G401 (cell line): ENCODE results near the gene CES2. TPM values are rescaled to one million over a fixed set of nuclear protein-coding genes. Genes with fewer than 3 reads are reported as not detected.
"Not testable (repeated sequence)": the region's sequence is repeated elsewhere in the genome, so short reads cannot be mapped to it uniquely, and the experiment has no call there.

ENCODE experiments used
- DNase-seq: peaks from one replicate; pipeline ENCODE4 v3.0.0-alpha.2; 2015; ENCODE audit warnings: low spot score
- in situ Hi-C: cut with HindIII; loops from 2 replicates; pipeline ENCODE4 v1.10.0; 2016; ENCODE audit warnings: low sequenced_read_pairs, mixed read lengths
- total RNA-seq: library from RNA; depleted of rRNA; stranded (reverse); fragments of >200 nt; shearing (Covaris generic); gene quantifications from 2 replicates; pipeline ENCODE4 v1.2.3, GENCODE V29; 2014; rRNA removed

The CES2 gene, protein sequence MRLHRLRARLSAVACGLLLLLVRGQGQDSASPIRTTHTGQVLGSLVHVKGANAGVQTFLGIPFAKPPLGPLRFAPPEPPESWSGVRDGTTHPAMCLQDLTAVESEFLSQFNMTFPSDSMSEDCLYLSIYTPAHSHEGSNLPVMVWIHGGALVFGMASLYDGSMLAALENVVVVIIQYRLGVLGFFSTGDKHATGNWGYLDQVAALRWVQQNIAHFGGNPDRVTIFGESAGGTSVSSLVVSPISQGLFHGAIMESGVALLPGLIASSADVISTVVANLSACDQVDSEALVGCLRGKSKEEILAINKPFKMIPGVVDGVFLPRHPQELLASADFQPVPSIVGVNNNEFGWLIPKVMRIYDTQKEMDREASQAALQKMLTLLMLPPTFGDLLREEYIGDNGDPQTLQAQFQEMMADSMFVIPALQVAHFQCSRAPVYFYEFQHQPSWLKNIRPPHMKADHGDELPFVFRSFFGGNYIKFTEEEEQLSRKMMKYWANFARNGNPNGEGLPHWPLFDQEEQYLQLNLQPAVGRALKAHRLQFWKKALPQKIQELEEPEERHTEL
- 41.2 and 45.0 TPM in 2 replicates for total RNA-seq

DNA sequence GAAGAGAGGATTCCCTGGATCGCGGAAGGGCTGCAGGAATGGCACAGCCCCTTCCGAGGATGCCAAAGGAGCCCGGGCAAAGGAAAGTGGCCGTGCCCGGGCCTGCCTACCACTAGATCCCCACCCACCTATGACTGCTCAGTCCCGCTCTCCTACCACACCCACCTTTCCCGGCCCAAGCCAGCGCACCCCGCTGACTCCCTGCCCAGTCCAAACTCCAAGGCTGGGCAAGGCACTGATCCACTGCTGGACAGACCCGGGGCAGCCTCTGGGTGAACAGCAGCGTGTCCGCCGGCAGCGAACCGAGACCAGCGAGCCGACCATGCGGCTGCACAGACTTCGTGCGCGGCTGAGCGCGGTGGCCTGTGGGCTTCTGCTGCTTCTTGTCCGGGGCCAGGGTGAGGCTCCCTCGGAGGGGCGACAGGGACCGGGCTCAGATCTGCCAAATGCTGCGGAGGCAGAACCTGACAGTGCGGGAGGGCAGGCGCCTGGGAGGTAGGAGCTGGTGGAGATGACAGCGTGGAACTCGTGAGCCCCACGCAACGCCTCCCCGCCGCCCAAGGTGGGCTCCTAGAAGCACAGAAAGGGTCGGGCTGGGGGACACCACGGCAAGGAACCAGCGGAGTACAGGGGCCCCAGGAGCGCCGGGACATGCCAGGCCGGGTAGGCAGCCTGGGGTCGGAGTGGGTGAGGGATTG is at the start of gene CES2:
CES2 (plus strand) TSS at position 203 of the 698 bp plus-strand sequence; CDS start at position 323, 120 bp downstream.
- in situ Hi-C loops = no loop called here
- peak; percentile 14 for DNase-seq

DNA sequence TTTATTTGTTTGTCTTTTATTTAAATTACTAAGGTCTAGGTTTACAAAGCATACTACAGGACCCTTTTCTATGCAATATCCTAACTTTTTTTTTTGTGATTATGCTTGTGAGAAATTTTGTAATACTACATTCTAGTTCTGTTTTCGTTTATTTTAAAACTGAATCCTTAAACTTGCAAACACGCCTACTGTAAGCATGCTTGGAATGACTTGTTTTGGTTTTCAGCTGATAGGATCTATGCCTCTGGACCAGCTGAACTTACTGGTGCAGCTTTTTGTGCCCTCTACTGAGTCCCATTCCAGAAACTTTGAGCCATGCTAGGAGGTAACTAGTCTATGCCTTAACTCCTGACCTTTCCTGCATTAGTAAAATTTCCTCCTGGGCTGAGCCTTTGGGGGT is 49.0 kb upstream of the CES2 start:
- DNase-seq = no peak
- in situ Hi-C loops = no loop called here

DNA sequence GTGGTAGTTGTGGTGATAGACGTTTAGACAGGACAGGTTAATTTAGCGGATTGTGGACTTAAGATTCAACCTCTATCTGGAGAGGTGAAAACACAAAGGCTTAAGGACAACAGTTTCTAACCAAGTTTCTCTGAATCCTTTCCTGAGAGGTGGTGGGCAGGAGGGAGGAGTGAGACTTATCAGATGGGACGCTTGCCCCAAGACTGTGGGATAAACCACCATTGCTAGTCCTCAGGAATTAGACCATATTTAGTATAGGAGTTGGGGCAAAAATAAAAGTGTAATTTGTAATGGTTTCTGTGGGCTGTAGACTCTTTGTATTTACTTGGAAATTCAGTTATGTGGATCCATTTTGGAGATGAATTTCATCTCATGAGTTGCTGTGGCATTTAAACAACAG is 48.4 kb upstream of the CES2 start:
- no peak for DNase-seq
- in situ Hi-C loops = no loop called here

DNA sequence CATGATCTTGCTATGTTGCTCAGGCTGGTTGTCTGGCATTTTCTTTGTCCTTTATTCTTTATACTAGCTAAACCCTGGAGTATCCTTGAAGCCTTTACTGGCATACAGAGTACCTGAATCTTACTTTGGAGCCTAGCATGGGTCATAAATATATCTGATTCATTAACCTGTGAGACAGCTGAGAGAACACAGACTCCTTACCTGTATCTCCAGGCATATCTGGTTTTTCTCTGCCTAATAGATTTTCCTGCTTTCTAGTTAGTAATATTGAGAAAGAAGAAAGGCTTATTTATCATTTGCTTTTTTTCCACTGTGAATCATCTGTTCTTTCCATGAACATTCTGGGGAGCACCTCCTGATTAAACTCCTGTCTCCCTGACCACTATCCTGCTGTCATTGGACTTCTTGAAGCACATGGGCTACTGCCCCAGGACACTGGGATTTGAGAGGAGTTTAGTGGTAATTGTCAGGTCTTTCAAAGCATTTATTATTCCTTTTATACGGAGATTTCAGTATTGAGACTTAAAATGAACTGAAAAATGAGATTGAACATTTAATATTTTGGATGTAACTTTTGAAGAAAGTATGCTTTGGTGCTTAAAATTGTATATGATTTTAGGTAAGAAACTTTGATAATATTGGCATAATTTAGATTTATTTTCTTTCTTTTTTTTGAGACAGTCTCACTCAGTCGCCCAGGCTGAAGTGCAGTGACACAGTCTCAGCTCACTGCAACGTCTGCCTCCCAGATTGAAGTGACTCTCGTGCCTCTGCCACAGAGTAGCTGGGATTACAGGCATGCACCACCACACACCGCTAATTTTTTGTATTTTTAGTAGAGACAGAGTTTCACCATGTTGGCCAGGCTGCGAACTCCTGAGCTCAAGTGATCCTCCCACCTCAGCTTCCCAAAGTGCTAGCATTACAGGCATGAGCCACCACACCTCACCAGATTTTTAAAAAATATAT is 46.4 kb upstream of the CES2 start:
- no peak for DNase-seq
- in situ Hi-C loops = no loop called here

DNA sequence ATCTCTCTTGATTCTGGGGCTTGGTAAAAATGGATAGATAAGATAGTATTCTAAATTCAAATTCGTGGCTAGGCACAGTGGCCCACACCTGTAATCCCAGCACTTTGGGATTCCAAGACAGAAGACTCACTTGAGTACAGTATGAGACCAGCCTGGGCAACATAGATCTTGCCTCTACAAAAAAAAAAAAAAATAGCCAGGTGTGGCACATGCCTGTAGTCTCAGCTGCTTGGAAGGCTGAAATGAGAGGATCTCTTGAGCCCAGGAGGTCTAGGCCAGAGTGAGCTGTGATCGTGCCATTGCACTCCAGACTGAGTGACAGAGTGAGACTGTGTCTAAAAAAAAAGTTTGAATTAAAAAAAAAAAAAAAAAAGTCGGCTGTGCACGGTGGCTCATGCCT is 45.7 kb upstream of the CES2 start:
- in situ Hi-C loops = no loop called here
- no peak for DNase-seq

DNA sequence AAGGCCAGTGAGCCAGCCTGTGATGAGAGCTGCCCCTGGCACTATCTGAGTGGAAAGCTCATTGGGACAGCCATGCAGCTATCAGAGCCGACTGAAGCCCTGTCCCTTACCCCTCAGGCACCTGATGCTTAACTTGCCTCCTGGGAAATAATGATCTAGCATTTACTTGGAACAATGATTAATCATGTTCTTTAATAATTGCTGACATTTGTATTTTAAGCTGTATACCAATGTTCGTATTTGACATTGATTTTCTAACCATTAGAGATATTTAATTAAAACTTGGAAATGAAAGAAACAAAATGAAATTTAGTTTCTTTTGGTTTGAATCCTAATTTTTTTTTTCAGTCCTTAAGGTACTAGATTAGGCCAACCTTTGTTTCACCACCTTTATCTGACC is 44.5 kb upstream of the CES2 start:
- in situ Hi-C loops = no loop called here
- DNase-seq = no peak

DNA sequence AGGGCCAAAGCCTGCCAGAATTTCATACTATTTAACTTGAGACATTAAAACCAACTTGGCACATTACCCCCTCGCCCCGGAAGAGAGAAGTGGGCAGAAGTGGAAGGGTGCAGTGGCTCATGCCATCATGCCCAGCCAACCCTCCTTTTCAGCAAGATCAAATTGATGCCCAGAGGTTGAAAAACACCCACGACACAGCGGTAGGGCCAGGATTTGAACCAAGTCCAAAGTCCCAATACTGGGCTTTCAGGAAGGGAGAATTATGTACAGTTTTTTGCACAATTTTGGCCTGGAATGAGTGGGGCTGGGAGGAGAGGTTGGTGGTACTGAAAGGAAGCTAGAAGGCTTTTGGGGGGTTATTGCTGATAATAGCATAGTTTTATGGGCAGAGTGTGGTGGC is 44.0 kb upstream of the CES2 start:
- in situ Hi-C loops = no loop called here
- no peak for DNase-seq

DNA sequence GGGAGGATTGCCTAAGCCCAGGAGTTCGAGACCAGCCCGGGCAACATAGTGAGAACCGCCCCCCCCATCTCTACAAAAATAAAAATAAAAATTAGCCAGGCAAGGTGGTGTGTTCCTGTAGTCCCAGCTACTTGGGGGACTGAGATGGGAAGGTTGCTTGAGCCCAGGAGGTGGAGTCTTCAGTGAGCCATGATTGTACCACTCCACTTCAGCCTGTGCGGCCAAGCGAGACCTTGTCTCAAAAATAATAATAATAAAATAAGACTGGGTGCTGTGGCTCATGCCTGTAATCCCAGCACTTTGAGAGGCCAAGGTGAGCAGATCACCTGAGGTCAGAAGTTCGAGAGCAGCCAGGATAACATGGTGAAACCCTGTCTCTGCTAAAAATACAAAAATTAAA is 43.5 kb upstream of the CES2 start:
- DNase-seq = no peak
- in situ Hi-C loops = no loop called here

DNA sequence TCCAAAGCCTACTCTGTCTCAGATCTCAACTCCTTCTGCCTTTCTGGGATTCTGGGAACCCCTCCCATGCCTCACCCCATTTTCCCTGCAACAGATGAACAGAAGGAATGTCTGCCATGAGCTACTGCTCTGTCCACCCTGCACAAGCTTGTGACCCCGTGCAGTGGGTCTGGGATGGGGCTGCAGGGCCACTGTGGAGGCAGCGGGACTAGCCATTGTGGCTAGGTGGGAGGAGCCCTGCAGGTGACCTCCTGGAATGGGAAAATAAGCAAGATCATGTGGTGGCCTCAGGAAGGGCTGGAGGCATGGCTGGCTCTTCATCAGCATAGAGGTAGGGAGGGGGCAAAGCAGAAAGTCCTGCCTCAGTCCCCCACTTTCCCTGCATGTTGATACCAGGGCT is 41.3 kb upstream of the CES2 start:
- in situ Hi-C loops = no loop called here
- no peak for DNase-seq

DNA sequence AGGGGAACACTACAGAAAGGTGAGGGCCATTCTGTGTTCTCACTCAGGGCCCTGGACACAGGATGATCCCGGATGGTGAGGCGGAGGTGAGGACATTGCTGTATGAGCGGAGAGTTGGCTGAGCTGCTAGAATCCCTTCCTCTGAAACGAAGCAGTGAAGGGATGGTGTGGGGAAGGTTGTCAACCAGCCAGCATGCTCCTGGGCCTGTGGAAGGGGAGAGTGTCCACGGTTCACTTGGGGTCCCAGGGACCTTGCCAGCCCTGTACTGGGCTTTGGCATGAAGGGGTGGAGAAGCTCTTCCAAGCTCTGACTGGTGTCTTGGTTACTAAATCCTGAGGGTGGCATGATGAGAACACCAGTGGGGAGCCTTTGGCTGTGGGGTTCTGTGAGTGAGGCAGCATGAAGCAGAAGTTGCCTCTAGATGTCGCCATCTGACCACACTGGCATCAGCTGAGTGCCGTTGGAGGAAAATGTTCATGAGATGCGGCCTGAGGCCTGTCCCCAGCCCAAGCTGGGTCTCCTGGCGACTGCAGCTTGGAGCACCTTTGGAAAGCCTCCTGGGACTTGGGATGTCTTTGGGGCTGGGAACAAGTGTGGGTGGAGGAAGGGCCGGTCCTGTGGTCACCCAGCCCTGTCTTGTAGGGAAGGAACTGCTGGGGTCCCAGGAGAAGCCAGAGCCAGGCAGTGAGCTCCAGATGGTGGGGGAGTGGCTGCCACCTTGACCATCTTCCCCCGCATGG is 40.2 kb upstream of the CES2 start:
- in situ Hi-C loops = no loop called here

DNA sequence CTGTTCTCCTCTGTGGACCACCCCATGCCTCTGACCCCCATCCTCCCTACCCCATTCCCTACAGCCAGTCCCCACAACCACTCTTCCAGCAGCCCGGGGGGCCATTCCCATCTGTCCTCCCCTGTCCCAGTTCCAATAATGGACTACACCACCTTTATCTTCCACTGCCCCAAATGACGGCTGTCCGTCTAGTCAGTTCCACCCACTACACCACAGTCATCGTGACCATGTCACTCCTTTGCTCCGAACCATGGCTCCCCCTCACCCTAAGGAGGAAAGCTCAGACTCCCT is 39.7 kb upstream of the CES2 start:
- in situ Hi-C loops = no loop called here
- DNase-seq = no peak

More for the DNA sequence above, 40.2 kb upstream of the CES2 start:
- peak; percentile 93 for DNase-seq

DNA sequence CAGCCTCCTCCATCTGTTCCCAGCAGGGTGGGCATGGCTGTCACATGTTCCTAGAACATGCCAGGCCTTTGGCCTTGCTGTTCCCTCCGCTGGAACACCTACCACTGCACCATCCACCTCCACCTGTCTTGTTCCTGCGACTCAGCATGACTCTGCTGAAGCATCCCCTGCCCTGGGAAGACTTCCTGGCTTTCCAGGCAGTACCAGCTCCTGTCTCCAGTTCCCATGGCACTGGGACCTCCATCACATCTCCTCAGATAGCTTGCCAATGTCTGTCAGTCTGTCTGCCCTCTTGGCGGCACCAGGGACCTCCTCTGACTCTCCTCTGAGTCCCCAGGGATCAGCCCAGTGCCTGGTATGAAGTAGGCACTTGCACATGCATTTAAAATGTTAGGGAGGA is 39.3 kb upstream of the CES2 start:
- no peak for DNase-seq
- in situ Hi-C loops = no loop called here

DNA sequence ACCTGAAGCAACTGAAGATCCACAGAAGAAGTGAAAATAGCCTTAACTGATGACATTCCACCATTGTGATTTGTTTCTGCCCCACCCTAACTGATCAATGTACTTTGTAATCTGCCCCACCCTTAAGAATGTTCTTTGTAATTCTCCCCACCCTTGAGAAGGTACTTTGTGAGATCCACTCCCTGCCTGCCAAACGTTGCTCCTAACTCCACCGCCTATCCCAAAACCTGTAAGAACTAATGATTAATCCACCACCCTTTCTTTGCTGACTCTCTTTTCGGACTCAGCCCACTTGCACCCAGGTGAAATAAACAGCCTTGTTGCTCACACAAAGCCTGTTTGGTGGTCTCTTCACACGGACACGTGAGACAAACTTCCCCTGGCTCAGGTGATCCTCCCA is 38.6 kb upstream of the CES2 start:
- in situ Hi-C loops, DNase-seq: not testable (repeated sequence)

DNA sequence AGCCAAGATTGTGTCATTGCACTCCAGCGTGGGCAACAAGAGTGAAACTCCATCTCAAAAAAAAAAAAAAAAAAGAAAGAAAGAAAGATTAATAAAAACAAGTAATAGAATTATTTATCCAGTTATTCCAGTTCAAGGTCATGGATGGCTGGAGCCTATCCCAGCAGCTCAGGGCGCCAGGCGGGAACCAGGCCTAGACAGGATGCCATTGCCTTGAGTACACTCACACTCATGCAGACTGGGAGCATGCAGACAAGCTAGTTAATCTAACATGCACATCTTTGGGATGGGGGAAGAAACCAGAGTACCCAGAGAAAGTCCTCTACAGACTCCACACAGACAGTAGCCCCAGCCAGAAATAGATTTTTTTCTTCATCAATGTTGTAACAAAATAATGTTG is 37.1 kb upstream of the CES2 start:
- no peak for DNase-seq
- in situ Hi-C loops = no loop called here

DNA sequence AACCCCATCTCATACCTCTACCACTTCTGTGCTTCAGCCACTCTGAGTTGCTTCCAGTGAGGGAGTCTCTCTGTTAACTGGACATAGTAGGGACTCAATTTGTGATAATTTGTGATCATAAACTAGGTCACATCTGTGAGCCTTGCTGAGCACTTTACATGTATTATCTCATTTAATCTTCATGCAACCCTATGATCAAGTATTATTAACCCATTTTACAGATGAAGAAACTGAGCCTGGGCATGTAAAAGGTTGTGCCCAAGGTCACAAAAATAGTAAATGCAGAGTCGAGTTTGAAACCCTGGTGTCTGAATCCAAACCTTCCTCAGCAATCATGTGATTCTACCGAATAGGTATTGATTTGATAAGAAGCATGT is 36.4 kb upstream of the CES2 start:
- in situ Hi-C loops = no loop called here
- DNase-seq = no peak

DNA sequence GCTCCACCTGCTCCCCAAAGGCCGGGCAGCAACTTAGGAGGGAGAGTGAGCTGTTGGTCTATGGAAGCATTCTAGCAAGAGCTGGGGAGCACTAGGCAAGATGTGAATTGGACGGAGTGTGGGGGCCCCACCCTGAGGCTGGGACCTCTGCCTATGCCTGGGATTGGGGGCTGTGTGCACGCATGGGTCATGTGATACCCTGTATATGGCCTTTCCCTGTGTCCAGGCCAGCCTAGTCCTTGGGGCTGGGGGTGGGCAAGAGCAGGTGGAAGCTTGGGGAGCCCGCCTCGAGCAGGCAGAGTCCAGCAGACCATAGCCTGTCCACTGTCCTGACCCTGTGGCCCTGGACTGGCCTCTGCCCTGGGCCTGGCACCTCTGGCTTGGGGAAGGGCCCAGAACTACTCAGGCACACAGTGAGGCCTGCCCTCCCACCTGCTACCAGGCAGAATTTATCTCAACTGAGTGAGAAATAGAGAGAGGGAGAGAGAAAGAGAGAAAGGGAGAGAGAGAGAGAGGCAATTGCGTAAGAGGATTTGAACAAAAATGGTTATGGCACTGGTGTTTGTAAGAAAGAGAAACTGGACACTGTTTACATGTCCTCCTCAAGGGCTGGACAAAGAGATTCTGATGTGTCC is 35.9 kb upstream of the CES2 start:
- DNase-seq = no peak

DNA sequence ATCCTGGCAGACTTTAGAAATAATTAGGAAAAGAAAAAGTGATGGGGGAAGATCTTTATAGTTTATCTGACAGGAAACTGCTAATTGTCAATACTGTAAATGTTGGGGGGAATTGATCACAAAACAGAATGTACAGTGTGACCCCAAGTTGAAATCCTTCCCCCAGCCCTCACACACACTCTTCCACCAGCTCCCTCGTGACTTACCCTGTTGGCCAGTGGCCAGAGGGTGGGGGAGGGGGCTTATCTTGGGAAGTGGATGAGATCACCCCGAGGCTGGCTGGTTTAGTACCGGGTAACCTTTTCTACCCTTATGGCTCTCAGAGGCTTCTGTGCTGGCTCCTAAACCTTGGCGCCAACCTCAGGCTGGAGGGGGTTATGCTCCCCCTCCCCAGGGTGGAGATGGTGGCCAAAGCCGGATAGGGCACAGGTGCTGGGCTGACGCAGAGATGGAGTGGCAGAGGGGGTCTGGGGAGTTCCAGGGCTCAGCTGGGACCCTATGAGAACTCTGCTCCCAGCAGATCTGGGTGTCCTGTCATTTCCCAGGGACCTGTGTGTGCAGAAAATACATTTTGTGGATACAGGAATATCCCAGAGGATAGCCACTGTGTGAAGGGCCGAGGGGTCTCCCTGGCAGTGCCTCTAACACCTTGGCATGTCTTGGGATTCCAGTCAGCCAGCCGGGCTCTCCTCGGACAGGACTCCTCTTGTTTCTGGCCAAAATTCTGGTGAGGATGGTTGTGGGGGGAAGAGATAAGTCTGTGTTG is 35.2 kb upstream of the CES2 start:
- peak; percentile 30 for DNase-seq
- in situ Hi-C loops = no loop called here

More for the DNA sequence above, 35.9 kb upstream of the CES2 start:
- in situ Hi-C loops = no loop called here
